ENCODE data around the gene ARHGAP27. TPM values are rescaled to one million over a fixed set of nuclear protein-coding genes. Genes with fewer than 3 reads are reported as not detected.

ARHGAP27 gene
- polyA plus RNA-seq, 3 donors: 47.2 to 315 (median 55.0) TPM

DNA sequence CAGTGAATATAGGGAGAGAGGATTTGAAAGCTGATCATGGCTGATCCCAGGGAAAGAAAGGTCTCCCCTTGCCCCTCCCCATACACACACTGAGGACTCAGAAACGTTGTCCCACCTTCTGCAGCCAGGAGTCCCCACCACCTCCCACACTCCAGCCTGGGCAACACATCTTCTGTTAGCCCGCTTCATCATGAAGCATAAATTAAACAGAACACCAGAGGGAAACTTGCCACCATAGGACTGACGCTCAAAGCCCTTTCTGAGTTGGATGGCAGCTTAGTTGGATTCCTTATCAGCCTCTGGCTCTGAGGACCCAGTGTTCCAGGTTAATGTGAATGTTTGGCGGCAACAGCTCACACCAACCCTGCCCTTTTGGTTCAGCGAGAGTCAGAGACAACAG is 33.9 kb downstream of the ARHGAP27 start:
- H3K4me3 Mint-ChIP-seq: no peak overlapping the region
- no peak overlapping the region for H3K27ac ChIP-seq (ENCODE audit: low read depth in 1 of 2, low read length in 2 of 2)
- H3K4me1 ChIP-seq (ENCODE audit: control insufficient read depth in 1 of 2, insufficient read depth in 2 of 2, low read length in 2 of 2): peaks cover 0 to 10% of the 10 kb centered on the region in 2 donors
- H4K20me1 ChIP-seq (ENCODE audit: insufficient read depth, low read length): peaks cover 100% of the 10 kb centered on the region
- H3K9ac ChIP-seq (ENCODE audit: insufficient read depth, low read length, poor library complexity, severe bottlenecking): no peak overlapping the region
- peaks cover 97 to 100% of the 10 kb centered on the region in 2 donors for H3K36me3 ChIP-seq (replicated peaks in 1 of 2; ENCODE audit: control insufficient read depth in 1 of 2, insufficient read depth in 2 of 2, low read length in 2 of 2)
- H3K27me3 ChIP-seq (ENCODE audit: control insufficient read depth in 2 of 2, insufficient read depth in 2 of 2, low read length in 2 of 2): no peaks in the 10 kb centered on the region
- WGBS (ENCODE audit: insufficient coverage): 82% methylated on average over 5 of the region's 5 CpGs
- peaks cover 8% of the 10 kb centered on the region for H3K4me1 Mint-ChIP-seq
- H2AFZ ChIP-seq (ENCODE audit: insufficient read depth, low read depth, low read length, poor library complexity, severe bottlenecking): no peak overlapping the region
- peak overlapping the region in 3 of 7 donors; percentile 47 to 72 (median 58) for H3K27ac Mint-ChIP-seq
- peaks cover 84 to 95% of the 10 kb centered on the region in 2 donors for H3K36me3 Mint-ChIP-seq
- H3K79me2 ChIP-seq (ENCODE audit: insufficient read depth, low read length): peaks cover 38% of the 10 kb centered on the region
- no peaks in the 10 kb centered on the region for H3K27me3 Mint-ChIP-seq (ENCODE audit: low read depth in 3 of 3)
- H3K4me2 ChIP-seq (replicated peaks; ENCODE audit: extremely low read depth, low read length, poor library complexity, severe bottlenecking): no peak overlapping the region
- TF ChIP-seq, protein P1, sequence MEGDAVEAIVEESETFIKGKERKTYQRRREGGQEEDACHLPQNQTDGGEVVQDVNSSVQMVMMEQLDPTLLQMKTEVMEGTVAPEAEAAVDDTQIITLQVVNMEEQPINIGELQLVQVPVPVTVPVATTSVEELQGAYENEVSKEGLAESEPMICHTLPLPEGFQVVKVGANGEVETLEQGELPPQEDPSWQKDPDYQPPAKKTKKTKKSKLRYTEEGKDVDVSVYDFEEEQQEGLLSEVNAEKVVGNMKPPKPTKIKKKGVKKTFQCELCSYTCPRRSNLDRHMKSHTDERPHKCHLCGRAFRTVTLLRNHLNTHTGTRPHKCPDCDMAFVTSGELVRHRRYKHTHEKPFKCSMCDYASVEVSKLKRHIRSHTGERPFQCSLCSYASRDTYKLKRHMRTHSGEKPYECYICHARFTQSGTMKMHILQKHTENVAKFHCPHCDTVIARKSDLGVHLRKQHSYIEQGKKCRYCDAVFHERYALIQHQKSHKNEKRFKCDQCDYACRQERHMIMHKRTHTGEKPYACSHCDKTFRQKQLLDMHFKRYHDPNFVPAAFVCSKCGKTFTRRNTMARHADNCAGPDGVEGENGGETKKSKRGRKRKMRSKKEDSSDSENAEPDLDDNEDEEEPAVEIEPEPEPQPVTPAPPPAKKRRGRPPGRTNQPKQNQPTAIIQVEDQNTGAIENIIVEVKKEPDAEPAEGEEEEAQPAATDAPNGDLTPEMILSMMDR (IDR thresholded peaks at IDR 0.05): no peak
- no peak overlapping the region for H3K4me3 ChIP-seq (replicated peaks in 1 of 3; ENCODE audit: low read depth in 2 of 3, low read length in 3 of 3)
- intact Hi-C loops (cut with micrococcal nuclease): loop anchor here in 1 of 2 donors (10.0 kb wide), 1 partner anchor 436 kb away; no protein-coding TSS in a partner anchor
- H3K9me3 ChIP-seq (replicated peaks in 1 of 2; ENCODE audit: control insufficient read depth in 1 of 2, insufficient read depth in 1 of 2, low read length in 2 of 2): no peaks in the 10 kb centered on the region
- DNase-seq: no peak
- H3K9me3 Mint-ChIP-seq: no peaks in the 10 kb centered on the region

DNA sequence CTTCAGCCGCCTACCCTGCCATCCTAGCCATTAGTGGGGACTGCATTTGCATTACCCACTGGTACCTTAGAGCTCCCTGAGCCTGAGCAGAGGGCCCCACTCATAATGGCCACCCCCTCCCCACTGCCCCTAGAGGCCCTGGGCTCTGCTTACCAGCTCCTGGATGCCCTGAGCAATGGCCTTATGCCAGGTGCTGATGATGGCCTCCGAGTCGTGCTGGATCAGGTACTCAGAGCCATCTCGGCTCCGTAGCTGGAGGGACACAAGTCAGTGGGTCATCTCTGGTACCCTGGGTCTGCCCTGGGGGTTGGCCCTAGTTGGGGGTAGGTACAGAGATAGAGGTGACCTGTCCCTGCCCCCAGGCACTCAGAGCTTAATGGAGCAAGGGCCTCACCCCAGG is 34.9 kb downstream of the ARHGAP27 start:
- no peak overlapping the region for H3K4me3 Mint-ChIP-seq
- peaks cover 30% of the 10 kb centered on the region for H3K79me2 ChIP-seq (ENCODE audit: insufficient read depth, low read length)
- H3K9me3 Mint-ChIP-seq: no peaks in the 10 kb centered on the region
- H3K4me2 ChIP-seq (replicated peaks; ENCODE audit: extremely low read depth, low read length, poor library complexity, severe bottlenecking): no peak overlapping the region
- no peak overlapping the region for H3K27ac Mint-ChIP-seq
- peaks cover 100% of the 10 kb centered on the region for H4K20me1 ChIP-seq (ENCODE audit: insufficient read depth, low read length)
- H3K36me3 ChIP-seq (replicated peaks in 1 of 2; ENCODE audit: control insufficient read depth in 1 of 2, insufficient read depth in 2 of 2, low read length in 2 of 2): peaks cover 87 to 97% of the 10 kb centered on the region in 2 donors
- peaks cover 81 to 90% of the 10 kb centered on the region in 2 donors for H3K36me3 Mint-ChIP-seq
- no peak overlapping the region for H3K9ac ChIP-seq (ENCODE audit: insufficient read depth, low read length, poor library complexity, severe bottlenecking)
- H3K9me3 ChIP-seq (replicated peaks in 1 of 2; ENCODE audit: control insufficient read depth in 1 of 2, insufficient read depth in 1 of 2, low read length in 2 of 2): no peaks in the 10 kb centered on the region
- WGBS (ENCODE audit: insufficient coverage): 91% methylated on average over 5 of the region's 5 CpGs
- DNase-seq: no peak
- intact Hi-C loops (cut with micrococcal nuclease): loop anchor here in 1 of 2 donors (10.0 kb wide), 1 partner anchor 437 kb away; no protein-coding TSS in a partner anchor
- peak overlapping the region in 1 of 2 donors; percentile 29 for H3K27ac ChIP-seq (ENCODE audit: low read depth in 1 of 2, low read length in 2 of 2)
- H2AFZ ChIP-seq (ENCODE audit: insufficient read depth, low read depth, low read length, poor library complexity, severe bottlenecking): no peak overlapping the region
- peaks cover 8% of the 10 kb centered on the region for H3K4me1 Mint-ChIP-seq
- peaks cover 0 to 10% of the 10 kb centered on the region in 2 donors for H3K4me1 ChIP-seq (ENCODE audit: control insufficient read depth in 1 of 2, insufficient read depth in 2 of 2, low read length in 2 of 2)
- H3K27me3 ChIP-seq (ENCODE audit: control insufficient read depth in 2 of 2, insufficient read depth in 2 of 2, low read length in 2 of 2): no peaks in the 10 kb centered on the region
- H3K27me3 Mint-ChIP-seq (ENCODE audit: low read depth in 3 of 3): peaks cover 0 to 2% (median 0%) of the 10 kb centered on the region in 3 donors
- TF ChIP-seq, protein P1 (IDR thresholded peaks at IDR 0.05): no peak
- H3K4me3 ChIP-seq (replicated peaks in 1 of 3; ENCODE audit: low read depth in 2 of 3, low read length in 3 of 3): no peak overlapping the region
